ENCODE data around the gene SFTA2. TPM values are rescaled to one million over a fixed set of nuclear protein-coding genes. Genes with fewer than 3 reads are reported as not detected.
A peak's percentile ranks its signal among the peaks of the same experiment; 100 is the strongest.

SFTA2 gene
- total RNA-seq, 1 donor from 2014 or later, result 369 TPM

- DNase-seq, result peak; percentile 93
- intact Hi-C loops (cut with DNase I), result no loop called here
- Histone ChIP-seq H3K4me1 (peaks cover 6% of the 10 kb centered on the region), H3K36me3 (no peaks in the 10 kb centered on the region), H3K27me3 (no peaks in the 10 kb centered on the region), H3K9me3 (no peaks in the 10 kb centered on the region), H3K4me3 (no peak overlapping the region), H3K27ac (no peak overlapping the region)
- TF ChIP-seq CTCF (IDR thresholded peaks at IDR 0.05), result peak; percentile 46
- ATAC-seq, result peak; percentile 95
Measured at GRCh38 chr6:30942338-30943060, 10.5 kb upstream of the SFTA2 start.

- H3K4me3 ChIP-seq, result no peak within 1 kb of the TSS
- H3K9me3 ChIP-seq, result no peaks in the 10 kb centered on the region
- TF ChIP-seq CTCF (IDR thresholded peaks at IDR 0.05), result no peak
- no peaks in the 10 kb centered on the region for H3K27me3 ChIP-seq
- ATAC-seq (no peak), DNase-seq (no peak)
- peaks cover 6% of the 10 kb centered on the region for H3K4me1 ChIP-seq
- intact Hi-C loops (cut with DNase I), result no loop called here
- no peak within 1 kb of the TSS for H3K27ac ChIP-seq
- no peaks in the 10 kb centered on the region for H3K36me3 ChIP-seq
Measured at GRCh38 chr6:30940361-30940986, 8.5 kb upstream of the SFTA2 start, which contains the start of gene MUCL3. Gene MUCL3 (plus strand): TSS chr6:30940973. CDS start chr6:30941000, 27 bp downstream.

DNA sequence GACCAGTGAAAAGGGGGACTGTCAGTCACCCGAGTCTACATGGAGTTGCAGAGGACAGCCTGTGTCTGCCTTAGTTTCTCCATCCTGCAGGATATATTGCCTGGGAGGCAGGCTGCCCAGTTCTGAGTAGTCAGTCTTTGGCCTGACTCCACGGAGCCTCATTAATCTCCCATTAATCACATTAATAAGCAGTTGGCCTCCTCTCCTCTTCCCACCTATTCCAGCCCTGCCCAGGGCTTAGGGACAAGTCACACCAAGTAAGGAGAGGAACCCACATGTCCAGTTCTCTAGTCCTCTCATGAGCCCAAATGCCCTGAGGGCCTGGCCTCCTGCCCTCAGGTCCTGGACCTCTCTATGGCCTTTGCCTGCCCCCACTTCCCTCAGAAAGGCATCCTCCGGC is 7.5 kb upstream of the SFTA2 start:
- ATAC-seq, result no peak
- no peak overlapping the region for H3K4me3 ChIP-seq
- no peaks in the 10 kb centered on the region for H3K9me3 ChIP-seq
- TF ChIP-seq CTCF (IDR thresholded peaks at IDR 0.05), result no peak
- no peak overlapping the region for H3K27ac ChIP-seq
- no peak for DNase-seq
- no peaks in the 10 kb centered on the region for H3K36me3 ChIP-seq
- H3K27me3 ChIP-seq, result no peaks in the 10 kb centered on the region
- intact Hi-C loops (cut with DNase I), result no loop called here
- peaks cover 6% of the 10 kb centered on the region for H3K4me1 ChIP-seq

DNA sequence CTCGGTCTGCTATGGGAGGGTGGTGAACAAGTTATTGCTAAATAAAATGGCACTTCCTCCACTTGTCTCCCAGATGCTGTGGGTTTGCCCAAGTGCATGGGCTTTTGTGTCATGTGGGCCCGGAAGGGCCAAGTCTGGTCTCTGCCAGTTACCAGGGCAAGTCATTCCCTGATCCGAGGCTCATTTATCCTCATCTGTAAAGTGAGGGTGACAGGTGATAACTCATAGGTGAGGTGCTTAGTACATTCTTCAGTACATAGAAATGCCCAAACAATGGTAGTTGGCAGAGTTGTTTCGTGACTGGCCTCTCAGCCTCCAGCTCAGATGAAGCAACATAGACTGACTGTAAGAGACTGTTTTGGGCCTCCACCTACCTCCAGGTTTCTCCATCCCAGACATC is 6.8 kb upstream of the SFTA2 start:
- intact Hi-C loops (cut with DNase I), result no loop called here
- Histone ChIP-seq H3K9me3 (no peaks in the 10 kb centered on the region), H3K27ac (no peak overlapping the region), H3K4me1 (peaks cover 9% of the 10 kb centered on the region), H3K36me3 (no peaks in the 10 kb centered on the region), H3K4me3 (no peak overlapping the region), H3K27me3 (no peaks in the 10 kb centered on the region)
- DNase-seq (no peak), ATAC-seq (no peak)
- TF ChIP-seq CTCF (IDR thresholded peaks at IDR 0.05), result no peak

- H3K27ac ChIP-seq, result peak overlapping the region; percentile 52
- peaks cover 11% of the 10 kb centered on the region for H3K4me1 ChIP-seq
- peak; percentile 82 for DNase-seq
- intact Hi-C loops (cut with DNase I), result no loop called here
- peak; percentile 77 for ATAC-seq
- no peaks in the 10 kb centered on the region for H3K9me3 ChIP-seq
- no peaks in the 10 kb centered on the region for H3K27me3 ChIP-seq
- H3K4me3 ChIP-seq, result peak overlapping the region; percentile 34
- no peak for TF ChIP-seq CTCF (IDR thresholded peaks at IDR 0.05)
- no peaks in the 10 kb centered on the region for H3K36me3 ChIP-seq
Measured at GRCh38 chr6:30937265-30937664, 5.3 kb upstream of the SFTA2 start.

Measured in upper lobe of right lung (tissue), 1 donor.